GM19240 (cell line): ENCODE results near the gene TRRAP.
"Not testable (repeated sequence)": the region's sequence is repeated elsewhere in the genome, so short reads cannot be mapped to it uniquely, and the experiment has no call there.

ENCODE experiments used
- DNase-seq: peaks from one replicate; pipeline ENCODE4 v3.0.0; 2011; ENCODE audit warnings: low spot score; ENCODE audit not compliant: insufficient read length

The TRRAP gene

DNA sequence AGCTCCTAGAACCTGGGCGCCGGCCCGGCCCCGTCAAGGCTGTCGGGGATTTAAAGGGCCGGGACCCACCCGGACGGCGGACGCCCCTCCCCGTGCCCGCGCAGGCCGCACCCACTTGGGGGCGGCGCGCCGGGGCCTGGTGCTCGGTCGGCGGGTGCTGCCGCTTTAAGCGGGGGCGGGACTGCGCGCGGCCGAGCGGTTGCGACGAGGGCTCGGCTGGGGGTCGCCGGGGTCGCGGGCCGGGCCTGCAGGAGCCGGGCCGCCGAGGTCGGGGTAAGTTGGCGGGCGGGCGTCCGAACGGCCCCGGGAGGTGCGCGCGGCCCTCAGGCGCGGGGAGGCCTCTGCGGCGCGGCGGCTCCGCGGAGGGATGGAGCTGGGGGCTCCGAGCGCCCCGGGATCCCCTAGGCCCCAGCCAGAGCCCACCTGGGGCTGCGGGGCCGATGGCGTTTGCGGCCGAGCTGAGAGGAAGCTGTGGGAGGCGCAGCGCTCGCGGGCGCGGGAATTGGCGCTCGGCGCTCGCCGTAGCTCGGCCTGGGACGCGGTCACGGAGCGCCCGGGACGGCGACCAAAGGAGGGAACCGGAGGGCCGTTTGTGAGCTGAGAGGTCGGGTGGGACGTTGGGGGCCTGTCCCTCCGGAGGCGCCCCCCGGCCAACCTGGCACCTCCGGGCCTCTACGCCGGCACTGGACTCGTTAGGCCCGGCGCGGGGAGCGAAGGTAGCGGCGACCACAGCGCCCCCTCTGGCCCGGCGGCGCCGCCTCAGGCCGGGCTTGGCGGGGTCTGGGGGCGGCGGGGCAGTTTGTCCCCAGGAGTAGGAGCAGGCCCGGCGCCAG lies at the start of gene TRRAP:
Gene TRRAP, plus strand, starts transcription at position 168 of the 833 bp plus-strand sequence. CDS start 2,619 bp downstream, outside the sequence.
- peak; percentile 77 for DNase-seq

DNA sequence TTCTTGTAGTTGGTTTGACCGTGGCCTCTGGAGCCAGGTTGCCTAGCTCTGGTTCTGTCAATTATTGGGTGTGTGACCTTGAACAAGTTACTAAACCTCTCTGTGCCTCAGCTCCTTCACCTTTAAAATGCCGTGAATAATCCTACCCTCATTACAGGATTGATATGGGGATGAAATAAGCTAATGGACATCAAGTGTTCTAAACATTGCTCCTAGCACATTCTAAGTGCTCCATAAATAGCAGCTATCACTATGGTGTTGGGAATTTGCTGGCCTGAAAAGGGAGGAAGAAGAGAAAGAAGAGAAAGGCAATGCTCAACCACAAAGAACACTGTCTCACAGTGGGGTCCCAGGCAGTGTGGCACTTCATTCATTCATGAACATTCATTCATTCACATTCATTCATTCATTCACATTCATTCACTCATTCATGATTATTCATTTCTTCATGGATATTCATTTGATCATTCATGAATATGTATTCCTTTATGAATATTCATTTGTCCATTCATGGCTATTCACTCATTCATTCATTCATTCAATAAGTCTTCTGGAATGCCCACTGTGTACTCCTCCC lies 47.3 kb upstream of the TRRAP start:
- no peak for DNase-seq

DNA sequence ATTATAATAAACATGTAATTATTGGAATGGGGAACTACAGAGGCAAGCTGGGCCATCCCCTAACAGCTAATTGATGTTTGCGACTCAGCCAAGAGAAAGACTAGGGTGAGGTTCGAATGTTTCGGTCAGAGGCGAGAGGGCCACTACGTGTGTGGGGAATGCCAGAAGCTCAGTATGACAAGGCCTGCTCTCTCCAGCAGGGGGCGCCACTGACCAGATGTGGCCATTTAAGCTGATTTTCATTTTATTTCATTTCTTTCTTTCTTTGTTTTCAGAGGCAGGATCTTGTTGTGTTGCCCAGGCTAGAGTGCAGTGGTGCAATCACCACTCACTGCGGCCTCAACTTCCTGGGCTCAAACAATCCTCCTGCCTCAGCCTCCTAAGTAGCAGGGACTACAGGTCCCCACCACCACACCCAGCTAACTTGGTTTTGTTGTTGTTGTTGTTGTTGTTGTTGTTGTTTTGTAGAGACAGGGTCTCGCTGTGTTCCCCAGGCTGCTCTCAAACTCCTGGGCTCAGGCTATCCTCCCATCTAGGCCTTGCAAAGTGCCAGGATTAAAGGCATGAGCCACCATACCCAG lies 46.6 kb upstream of the TRRAP start:
- no peak for DNase-seq

DNA sequence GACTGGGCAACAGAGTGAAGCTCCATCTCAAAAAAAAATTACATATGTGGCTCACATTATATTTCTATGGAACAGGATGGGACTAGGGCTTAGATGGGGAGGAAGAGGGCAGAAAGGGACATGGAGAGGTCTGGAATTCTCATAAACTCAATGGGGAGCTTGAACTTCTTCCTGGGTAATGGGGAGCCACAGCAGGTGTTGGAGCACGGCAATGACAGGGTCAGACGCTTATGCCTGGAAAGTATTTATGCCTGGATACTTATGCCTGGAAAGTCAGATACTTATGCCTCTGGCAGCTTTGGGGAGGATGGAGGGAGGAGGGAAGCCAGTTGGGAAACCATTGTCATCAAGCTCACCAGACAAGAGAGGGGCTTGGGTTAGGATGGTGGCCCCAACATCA lies 45.3 kb upstream of the TRRAP start:
- no peak for DNase-seq

DNA sequence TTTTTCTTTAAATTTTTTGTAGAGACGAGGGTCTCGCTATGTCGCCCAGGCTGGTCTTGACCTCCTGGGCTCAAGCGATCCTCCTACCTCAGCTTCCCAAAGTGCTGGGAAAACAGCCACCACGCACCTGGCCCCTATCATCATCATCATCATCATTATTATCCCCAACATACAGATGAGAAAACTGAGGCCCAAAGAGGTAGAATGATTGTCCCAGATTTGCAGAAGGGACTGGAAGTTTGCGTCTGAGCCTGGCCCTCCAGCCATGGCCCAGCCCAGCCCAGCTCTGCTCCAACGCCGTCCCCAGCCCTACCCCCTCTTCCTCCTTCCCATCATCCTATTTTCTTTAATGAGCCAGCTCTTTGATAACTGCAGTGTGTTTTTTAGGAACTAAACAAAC lies 43.4 kb upstream of the TRRAP start:
- DNase-seq, result no peak

DNA sequence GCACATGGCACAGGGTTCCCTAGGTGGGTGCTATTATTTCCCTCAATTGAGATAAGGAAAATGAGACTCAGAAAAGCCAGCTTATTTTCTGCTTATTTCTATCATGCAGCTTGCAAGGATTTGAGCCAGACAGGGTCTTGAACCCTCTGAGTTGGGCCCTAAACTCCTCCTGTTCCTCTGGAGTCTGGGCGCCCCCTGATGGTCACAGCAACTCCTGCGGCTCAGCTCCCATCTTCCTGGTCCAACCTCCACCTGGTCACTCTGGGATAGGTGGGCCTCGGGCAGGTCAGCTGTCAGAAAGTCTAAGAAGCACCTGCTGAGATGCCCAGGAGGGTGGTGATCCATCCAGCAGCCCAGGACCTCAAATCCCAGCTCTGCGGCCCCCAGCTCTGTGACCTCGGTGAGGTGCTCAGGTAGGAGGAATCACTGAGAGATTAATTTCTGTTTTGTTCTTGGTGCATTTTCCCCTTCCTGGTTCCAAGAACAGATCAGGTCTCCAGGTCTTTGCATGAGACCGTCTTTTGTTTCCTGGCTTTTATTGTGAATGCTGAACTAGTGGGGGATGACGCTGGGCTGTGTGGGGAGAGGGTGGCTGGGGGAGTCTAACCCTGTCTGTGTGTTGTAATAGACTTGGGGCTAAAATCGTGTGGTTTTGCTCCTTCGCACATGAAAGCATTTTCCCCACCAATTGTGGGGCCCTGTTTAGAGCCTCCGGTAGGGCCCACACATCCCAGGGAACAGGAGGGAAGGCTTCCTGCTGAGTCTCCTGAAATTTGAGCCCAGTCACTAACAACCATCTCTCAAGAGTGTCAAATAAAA lies 41.3 kb upstream of the TRRAP start:
- no peak for DNase-seq

DNA sequence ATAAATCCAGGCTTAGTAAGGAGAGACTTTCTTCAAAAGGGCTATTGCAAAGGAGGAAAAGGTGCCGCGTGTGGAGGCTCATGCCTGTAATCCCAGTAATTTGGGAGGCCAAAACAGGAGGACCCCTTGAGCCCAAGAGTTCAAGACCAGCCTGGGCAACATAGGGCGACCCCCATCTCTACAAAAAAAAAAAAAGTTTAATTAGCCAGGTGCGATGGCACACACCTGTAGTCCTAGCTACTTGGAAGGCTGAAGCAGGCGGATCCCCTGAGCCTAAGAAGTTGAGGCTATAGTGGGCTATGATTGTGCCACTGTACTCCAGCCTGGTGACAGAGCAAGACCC lies 40.7 kb upstream of the TRRAP start:
- DNase-seq, result no peak

DNA sequence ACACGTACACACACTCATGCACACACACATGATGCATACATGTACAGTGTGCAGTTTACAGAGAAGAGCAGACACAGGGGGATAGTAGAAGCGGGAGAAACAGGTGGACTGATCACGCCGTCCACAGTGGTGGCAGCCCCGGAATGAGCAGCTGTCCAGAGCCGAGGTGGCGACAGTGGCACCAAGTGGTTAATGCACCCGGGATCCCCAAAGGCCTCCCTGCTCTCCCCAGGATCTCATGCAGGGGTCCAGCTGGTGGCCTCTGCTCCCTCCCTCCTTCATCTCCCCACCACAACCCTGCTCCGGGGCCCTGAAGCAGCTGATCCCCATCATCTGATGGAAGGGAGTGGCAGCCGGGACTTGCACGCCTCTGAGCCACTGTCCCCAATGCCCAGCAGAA lies 38.2 kb upstream of the TRRAP start:
- DNase-seq, result no peak

DNA sequence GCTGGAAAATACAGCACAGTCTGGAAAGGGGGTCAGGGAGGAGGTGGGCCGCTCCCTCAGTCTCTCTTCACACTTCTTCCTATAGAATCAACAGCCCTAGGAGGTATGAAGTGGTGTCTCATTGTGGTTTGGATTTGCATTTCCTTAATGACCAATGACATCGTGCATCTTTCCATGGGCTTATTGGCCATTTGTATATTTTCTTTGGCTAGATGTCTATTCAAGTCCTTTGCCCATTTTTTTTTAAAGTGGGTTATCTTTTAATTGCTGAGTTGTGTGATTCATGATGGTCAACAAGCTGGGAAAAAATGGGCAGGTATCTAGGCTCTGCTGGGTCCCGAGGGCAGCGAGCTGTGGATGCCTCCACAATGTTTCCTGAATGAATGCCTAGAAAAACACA lies 37.6 kb upstream of the TRRAP start:
- no peak for DNase-seq

DNA sequence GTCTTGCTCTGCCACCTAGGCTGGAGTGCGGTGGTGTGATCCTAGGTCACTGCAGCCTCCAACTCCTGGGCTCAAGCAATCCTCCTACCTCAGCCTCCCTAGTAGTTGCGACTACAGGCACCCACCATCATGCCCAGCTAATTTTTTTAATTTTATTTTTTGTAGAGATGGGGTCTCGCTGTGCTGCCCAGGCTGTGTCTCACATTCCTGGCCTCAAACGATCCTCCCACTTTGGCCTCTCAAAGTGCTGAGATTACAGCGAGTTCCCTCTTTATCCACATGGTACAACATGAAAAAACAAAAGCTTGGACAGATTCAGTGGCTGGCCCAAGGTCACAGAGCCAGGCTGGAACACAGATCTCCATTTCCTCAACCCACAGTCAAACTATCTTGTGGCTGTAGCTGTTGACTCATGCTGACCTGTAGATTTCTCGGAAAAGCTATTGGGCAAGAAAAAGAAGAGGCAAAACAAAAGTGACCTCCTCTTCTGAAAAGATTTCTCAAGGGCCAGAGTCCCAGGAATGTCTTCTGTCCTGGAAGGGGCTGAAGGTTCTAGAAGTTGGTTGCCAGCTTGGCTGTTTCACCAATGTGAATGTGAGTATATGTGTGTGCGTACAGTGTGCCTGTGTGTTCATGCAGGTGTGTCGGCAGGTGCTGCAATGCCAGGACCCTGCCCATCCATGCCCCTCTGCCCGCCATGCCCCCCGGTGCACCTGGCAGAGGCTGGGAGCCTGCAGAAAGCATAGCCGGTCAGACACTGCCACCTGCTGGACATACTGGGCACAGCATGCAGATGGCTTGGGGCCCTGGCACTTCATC lies 36.9 kb upstream of the TRRAP start:
- DNase-seq, result peak; percentile 68

DNA sequence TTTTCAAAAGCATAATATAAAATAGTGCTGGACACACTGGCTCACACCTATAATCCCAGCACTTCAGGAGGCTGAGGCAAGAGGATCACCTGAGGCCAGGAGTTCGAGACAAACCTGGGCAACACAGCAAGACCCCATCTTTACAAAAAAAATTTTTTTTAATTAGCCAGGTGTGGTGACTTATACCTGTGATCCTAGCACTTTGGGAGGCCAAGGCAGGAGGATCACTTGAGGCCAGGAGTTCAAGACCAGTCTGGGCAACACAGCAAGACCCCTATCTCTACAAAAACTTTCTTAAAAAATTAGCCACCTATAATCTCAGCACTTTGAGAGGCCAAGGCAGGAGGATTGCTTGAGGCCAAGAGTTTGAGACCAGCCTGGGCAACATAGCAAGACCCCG lies 35.8 kb upstream of the TRRAP start:
- not testable (repeated sequence) for DNase-seq

DNA sequence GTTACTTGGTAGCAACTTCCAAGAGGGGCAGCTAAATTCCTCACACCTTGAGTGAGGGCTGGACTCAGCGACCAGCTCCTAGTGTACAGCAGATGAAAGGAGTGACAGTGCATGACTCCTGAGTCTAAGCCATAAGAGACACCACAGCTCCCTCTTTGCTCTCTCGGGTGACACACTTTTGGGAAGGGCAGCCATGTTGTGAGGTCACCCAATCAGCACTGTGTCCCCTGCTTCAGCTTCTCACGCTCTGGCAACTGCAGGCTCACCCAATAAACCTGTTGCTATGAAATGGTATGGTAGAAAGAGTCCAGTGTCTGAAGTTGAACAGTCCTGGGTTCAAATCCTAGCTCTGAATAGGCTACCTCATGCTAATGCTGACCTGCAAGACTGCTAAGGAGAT lies 29.4 kb upstream of the TRRAP start:
- DNase-seq, result no peak

DNA sequence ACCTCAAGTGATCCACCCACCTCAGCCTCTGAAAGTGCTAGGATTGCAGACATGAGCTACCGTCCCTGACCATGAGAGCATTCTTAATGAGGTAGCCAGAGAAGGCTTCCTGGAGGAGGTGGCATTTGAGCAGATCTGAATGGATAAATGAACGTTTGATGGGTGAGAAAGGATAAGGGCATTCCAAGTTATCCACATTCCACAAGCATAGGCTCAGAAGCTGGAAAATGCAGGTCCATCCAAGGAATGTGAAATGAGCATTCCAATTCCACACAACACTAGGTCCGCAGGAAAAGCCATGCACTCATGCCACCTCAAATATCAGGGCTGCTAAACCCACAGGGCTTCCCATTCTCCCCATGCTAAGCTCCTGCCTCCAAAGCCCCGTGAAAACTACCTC lies 25.5 kb upstream of the TRRAP start:
- no peak for DNase-seq

DNA sequence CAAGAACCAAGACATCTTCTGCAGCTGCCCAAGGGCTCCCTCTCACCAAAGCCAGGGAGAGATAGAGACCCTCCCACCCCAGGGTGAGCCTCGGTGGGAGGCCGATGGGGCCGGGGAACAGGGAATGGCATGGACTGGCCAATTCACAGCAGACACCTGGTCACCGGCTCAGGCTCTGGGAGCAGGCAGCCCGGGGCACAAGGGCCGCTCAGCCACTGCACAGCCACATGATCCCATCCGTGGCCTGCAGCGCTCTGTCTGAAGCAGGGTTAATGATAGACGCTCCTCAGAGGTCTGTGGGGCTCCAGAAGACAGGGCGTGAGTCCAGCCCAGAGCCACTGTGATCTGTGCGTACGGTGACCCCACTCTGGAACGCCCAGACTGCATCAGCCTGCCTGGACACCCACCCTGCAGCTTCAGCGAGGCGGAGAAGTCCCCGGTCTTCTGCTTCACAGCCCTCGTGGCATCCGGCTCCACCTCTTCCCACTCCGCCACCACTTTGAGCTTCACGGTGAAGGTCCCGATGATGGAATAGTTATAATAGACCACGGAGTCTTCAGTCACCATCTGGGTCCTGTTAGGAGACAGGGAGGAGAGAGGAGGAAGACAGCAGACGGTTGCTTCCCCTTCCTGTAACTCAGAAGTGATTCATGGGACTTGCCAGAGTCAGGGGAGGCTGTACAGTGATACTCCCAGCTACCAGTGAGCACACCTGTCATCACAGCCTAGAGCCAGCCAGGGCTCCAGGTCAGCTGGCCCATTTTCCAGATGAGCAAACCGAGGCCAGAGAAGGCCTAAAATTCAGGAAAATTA lies 22.5 kb upstream of the TRRAP start:
- DNase-seq, result no peak

DNA sequence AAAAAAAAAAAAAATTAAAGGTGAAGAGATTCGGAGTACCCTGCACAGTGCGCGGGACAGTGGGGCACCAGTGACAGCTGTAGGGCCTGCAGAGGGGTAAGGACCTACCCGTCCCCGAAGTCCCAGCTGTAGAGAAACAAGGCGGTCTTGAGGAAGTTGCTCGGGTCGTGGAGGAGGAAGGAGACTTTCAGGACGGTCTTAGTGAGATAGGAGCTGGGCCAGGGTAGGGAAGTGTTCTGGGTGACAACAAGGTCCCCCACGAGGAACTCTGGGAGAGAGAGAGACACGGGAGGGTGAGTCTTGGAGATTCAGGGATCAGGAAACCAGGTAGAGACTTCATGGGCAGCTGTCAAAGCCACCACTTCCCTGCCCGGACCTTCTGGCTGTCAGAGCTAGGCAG lies 18.3 kb upstream of the TRRAP start:
- no peak for DNase-seq

DNA sequence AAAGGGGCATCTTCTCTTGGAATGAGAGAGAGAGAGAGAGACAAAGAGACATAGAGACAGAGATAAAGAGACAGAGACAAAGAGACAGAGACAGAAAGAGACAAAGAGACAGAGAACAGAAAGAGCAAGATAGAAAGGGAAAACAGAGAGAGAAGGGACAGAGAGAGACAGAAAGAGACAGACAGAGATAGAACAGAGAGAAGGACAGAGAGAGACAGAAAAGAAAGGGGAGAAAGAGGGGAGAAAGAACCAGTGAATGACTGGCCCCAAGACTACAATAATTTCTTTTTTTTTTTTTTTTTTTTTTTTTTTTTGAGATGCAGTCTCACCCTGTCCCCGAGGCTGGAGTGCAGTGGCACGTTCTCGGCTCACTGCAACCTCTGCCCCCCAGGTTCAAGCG lies 16.1 kb upstream of the TRRAP start:
- no peak for DNase-seq

DNA sequence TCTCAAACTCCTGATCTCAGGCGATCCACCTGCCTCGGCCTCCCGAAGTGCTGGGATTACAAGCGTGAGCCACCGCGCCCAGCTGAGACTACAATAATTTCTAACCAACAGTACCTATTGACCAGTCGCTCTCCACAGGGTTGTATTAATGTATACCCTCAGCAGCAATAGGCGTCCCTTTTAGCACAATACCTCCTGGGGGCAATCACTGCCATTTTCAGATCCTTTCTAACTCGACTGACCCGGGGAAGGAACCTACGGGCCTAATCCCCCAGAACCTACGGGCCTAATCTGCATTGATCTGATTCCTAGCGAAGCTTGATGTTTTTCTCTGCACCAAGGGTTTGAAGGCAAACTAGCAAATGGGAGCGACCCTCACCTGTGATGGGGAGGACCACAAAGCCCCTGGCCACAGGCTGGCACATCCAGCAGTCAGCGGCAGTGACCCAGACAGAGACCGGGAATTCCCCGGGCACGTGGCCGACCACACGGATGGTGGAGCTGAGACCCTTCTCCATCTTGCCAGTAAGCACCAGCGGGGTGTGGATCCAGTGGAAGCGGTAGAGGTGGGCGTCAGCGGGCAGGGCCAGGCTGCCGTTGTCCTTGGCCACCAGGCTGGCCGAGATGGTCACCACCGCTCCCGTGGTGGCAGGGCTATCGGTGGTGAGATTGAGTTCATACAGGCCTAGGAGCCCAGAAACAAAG lies 15.5 kb upstream of the TRRAP start:
- no peak for DNase-seq

DNA sequence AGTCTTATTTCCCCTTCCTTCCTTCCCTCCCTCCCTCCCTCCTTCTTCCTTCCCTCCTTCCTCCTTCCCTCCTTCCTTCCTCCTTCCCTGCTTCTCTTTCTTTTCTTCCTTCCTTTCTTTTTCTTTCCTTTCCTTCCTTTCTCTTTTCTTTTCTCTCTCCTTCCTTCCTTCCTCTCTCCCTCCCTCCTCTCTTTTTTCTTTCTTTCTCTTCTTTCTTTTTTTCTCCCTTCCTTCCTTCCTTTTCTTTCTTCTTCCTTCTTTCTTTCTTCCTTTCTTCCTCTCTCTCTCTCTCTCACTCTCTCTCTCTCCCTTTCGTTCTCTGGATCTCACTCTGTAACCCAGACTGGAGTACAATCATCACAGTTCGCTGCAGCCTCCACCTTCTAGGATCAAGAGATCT lies 14.7 kb upstream of the TRRAP start:
- no peak for DNase-seq

DNA sequence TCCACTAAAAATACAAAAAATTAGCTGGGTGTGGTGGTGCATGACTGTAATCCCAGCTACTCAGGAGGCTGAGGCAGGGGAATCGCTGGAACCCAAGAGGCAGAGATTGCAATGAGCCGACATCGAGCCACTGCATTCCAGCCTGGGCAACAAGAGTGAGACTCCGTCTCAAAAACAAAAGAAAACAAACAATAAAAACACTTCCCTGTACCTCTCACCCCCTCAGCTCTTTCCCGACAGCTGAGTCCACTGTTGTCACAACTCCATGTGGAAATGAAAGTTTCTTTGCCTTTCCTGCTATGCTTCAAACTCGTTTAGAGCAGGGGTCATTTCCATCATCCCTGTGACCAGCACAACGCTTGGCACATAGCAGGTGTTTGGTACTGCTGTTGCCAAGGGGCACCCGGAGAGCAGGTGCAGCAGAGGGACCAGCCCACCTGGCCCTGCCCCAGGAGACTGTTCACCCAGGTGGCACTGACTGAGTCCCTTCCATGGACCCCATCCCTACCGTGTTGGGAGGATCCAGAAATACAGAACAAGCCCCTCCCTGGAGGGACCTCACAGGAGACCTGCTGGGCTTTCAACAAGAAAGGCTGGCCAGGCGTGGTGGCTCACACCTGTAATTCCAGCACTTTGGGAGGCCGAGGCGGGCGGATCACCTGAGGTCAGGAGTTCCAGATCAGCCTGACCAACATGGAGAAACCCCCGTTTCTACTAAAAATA lies 13.4 kb upstream of the TRRAP start:
- no peak for DNase-seq
